Measurements from ENCODE around the gene ARHGAP6.
"Not testable (repeated sequence)": the region's sequence is repeated elsewhere in the genome, so short reads cannot be mapped to it uniquely, and the experiment has no call there.

The ARHGAP6 gene

DNA sequence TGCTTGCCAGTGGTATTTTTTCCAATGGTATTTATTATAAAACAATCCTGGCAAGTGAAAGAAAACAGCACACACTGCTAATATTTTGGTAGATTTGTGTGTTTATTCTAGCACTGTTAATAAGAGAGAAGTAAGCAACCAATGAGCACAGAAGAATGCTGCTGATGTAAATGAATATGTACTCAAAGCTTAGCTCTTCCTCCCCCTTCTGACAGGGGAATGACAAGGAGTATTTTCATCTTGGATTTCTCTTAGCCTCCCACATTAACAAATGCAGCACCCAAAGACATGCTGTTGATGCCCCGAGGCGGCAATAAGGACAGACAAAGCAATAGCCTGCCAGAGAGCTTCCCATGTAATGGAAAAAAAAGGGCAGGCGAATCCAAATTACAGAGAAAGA, 18.6 kb downstream of the ARHGAP6 start:
- no peak for DNase-seq

DNA sequence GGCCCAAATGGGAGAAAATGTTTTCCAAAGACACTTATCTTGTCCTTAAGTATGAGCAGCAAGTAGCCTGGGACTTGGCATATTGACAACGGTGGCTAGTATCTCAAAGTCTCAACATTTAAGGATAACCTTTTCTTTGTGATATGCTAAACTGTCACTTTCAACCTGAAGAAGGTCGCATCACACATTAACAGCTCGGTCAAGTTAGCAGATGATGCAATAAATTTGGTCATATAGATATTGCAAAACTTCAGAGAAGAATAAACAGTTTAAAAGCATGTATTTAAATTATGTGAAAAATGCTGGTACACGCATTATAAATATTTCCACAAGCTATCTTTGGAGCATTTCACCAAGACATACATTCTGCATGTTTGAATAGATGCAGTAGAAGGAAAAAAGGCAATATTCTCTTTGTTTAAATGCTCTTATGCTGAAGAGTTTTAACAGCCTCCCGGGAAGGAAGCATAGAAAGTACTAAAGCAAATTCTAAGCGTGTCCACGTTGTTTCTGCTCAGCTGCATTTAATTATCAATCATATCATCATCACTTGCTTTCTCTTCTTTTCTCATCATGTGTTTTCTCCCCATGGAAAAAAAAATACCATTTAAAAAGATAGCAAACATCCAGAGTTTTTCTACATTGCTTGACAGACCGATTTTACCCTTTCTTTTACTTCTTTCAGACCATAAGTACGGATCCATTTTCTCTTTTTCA, 24.2 kb downstream of the ARHGAP6 start:
- no peak for DNase-seq

GRCh38 chrX:11640089-11640488, 25.6 kb downstream of the ARHGAP6 start:
- no peak for DNase-seq

GRCh38 chrX:11632732-11633131, 33.0 kb downstream of the ARHGAP6 start:
- no peak for DNase-seq

DNA sequence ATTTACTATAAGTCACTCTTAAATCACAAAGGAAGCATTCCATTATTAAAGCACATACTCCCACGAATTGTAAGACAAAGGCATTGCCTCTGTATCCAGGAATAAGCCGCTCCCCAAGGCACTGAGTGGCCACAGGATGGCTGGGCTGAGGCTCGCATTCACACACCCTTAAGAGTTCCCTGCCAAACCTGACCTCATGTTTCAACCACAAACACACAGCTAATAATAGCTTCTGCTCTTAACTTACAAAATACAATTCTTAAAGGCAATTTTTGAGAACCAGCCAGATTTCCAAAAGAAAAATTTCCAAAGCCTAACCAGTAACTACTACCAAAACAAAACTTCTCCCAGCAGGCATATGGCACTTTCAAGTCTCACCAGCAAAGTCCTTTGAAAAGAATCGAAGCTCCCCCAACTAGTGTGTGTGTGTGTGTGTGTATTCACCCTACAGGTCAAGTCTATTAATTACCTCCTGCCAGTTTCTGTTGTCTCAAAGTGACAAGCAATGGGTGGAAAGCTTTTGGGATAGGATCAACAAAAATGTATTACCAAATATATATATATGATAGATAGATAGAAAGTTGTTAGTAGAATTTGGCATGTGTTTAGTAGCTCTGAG, 36.0 kb downstream of the ARHGAP6 start:
- no peak for DNase-seq

- DNase-seq = no peak
Measured at GRCh38 chrX:11628399-11628798, 37.3 kb downstream of the ARHGAP6 start.

GRCh38 chrX:11626351-11626750, 39.4 kb downstream of the ARHGAP6 start:
- DNase-seq = no peak

DNA sequence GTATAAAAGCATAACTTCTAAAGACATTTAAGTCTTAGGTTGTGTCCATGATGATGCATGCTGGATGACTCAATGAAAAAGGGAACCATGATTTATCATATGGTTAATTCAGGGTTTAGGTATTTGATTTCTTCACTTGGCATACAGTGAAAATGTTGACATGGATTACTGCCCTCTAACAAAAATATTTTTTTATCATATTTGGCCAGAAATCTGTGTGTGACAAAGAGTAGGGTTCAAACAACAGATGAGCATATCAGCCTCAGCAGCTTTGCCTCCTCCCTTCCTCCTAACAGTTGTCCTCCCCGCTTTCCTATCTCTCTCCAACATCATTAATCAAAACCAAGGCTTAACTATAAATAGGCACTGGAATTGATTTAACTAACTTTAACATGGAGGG, 46.3 kb downstream of the ARHGAP6 start:
- no peak for DNase-seq

- DNase-seq = not testable (repeated sequence)
Measured at GRCh38 chrX:11614253-11614652, 51.5 kb downstream of the ARHGAP6 start.

GRCh38 chrX:11611965-11612364, 53.8 kb downstream of the ARHGAP6 start:
- no peak for DNase-seq

DNA sequence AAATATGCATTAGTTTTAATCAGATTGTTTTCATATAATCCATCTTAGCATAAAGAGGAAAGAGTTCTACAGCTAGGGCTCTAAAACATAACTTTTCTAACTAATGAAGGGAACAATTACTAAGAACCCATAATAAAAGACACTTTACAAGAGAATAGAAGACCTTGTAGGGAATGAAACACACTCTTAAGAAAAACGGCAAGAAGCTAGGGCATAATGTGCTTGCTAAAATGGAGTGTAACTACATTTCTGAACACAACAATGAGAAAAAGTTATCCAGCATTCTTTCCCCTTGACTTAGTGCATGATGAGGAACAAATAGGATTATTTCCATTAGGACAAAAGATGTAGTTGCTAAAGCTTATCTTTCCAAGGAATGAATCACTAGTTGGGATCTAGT, 54.6 kb downstream of the ARHGAP6 start:
- no peak for DNase-seq

GRCh38 chrX:11609109-11609508, 56.6 kb downstream of the ARHGAP6 start:
- no peak for DNase-seq

DNA sequence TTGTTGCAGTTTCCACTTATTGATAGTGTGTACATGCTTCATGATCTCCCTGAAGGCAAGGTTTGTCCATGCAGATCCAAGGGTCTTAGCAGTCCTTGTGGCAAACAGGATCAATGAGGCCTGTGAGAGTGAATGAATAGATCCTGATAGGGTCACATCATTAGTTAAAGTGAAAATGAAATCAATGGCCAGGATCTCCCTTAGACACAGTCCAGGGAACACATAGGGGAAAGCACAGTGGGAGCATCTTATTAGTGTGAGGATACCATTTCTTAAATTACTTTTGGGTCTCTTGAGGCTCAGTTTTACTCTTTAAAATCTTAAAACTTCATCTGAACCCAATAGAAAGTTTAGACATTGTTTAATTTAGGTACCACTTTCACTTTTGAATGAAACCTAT, 59.3 kb downstream of the ARHGAP6 start:
- no peak for DNase-seq

DNA sequence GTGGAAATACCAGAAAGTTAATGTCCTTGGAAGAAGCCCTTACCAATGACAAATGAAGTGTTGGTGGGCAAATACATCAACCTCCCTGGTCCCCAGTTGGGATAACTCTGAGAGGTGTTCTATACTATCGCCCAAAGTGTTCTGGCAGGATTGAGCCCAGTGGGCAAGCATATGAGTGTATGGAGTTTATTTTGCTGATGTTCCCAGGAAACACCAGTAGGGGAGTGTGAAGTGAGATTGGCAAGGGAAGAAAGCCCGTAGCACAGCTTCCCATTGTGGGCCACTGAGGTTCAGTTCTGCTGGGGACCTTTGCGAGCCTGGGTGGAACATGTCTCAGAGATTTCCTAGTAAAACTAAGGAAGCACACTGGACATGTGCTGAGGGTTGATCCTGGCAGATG, 65.1 kb downstream of the ARHGAP6 start:
- DNase-seq = no peak

- no peak for DNase-seq
Measured at GRCh38 chrX:11597479-11597878, 68.2 kb downstream of the ARHGAP6 start.

DNA sequence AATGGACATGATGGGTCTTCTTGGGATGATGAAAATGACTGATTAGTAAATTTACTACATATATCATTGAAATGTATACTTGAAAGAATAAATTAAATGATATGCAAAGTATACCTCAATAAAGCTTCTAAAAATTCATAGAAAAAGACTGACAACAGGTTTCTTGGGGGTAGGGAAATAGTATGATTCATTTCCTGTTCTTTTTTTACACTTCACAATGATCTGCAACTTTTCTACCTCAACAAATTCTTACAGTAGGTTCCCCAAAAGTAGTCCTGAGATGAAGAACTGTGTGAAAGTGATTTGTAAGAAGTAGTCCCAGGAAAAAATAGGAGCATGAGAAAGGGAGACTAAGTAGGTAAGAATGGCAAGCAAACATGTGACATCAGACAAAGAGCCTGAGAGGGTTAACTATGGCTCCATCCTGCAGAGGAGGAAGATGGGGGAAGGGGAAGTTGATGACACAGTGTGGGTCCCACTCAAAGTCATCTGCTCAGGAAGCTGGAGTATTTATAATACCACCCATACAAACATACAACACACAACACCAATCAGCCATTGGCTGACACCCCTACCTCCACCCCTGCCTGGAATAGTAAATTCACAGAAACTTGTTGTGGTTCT, 73.9 kb downstream of the ARHGAP6 start:
- DNase-seq = no peak

GRCh38 chrX:11589641-11590040, 76.1 kb downstream of the ARHGAP6 start:
- DNase-seq = no peak

DNA sequence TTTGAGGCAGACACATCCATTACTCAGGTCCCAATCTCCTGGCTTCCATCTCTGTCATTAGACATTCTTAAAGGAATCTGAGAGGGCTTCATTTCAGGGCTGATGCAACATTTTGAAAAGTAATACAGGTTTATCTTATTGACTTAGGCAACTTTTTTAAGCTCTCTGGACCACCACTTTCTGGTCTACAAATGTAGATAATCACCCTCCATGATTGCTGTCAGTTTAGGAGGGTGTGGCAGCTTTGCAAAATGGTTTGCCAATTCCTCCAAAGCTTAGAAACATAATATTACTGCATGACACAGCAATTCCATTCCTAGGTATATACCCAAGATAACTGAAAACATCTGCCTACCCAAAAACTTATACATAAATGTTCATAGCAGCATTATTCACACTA, 77.6 kb downstream of the ARHGAP6 start:
- no peak for DNase-seq

DNA sequence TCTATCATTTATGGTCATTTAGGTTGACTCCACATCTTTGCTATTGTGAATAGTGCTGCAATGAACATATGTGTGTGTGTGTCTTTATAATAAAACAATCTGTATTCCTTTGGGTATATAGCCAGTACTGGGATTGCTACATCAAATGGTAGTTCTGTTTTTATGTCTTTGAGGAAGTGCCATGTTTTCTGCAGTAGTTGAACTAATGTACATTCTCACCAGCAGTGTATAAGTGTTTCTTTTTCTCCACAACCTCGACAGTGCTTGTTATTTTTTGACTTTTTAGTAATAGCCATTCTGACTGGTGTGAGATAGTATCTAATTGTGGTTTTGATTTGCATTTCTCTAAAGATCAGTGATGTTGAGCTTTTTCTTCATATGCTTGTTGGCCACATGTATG, 80.5 kb downstream of the ARHGAP6 start:
- DNase-seq = no peak

GRCh38 chrX:11580789-11581188, 84.9 kb downstream of the ARHGAP6 start:
- DNase-seq = no peak

DNA sequence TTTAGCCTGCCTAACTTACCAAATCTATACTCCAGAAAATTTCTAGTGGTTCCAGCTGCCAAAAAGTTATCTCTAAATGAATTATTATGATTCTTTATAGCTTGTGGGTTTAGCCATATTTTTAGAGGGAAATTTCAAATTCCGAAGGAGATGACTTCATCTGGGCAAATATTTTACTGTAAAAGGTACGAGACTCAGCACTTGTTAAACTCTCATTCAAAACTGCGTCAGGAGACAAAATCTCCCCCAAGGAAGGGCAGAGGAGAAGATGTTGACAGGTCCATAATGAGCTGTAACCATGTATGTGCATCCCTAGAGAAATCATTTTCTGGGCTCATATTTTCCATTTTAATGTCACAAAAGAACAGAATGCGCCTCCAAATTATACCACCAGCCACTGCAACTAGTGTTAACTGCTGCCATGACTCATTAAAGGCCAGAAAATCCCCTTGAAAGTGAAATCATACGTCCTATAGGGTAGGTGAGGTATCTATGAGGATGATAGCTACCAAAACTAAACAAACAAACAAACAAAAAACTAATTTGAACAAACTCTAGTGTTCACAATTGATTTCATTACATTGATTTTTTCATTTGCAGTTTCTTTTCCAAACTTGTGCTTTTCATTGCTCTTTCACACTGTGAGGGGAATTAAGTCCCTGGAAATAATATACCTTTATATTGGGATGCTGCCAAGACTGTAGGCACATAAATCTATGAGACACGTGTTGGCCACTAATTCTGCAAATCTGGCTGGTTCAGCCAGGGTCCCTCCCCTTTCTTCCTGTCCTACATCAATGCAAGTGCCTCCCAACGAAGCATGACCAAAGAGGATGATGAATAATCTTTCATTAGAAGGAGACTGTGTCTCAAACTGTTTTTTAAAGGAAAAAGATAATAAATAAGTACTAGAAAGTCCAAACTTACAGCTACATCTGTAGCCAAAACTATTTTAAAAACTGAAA, 85.8 kb downstream of the ARHGAP6 start:
- no peak for DNase-seq

GRCh38 chrX:11578301-11578700, 87.4 kb downstream of the ARHGAP6 start:
- not testable (repeated sequence) for DNase-seq

Measured in hypothalamus (tissue), 51 donors.